Activated T-cell treated with anti-CD3 and anti-CD28 coated beads, Interleukin-2, amount 50 U/mL, for 4 hours (primary cell): Measurements from ENCODE around the gene B3GALNT2. TPM values are rescaled to one million over a fixed set of nuclear protein-coding genes. Genes with fewer than 3 reads are reported as not detected.

Experiments used
- total RNA-seq, 3 donors: library from RNA; stranded (reverse); gene quantifications; one replicate each; pipeline ENCODE4 v1.2.1, GENCODE V29; 2021

The B3GALNT2 gene
- total RNA-seq, 3 donors from 2014 or later, result 9.3 to 11.9 (median 10.2) TPM

Other genes starting within 250 kb of the B3GALNT2 start
- 10 to 100 TPM; 26.9 to 41.5 (median 36.4) TPM for gene ARID4B, start 176.3 kb downstream of the B3GALNT2 start, total RNA-seq
- 10 to 100 TPM; 20.9 to 21.9 (median 21.5) TPM for gene GGPS1, start 175.9 kb downstream of the B3GALNT2 start, total RNA-seq
- 10 to 100 TPM; 20.4 to 24.7 (median 23.9) TPM for gene TBCE, start 137.0 kb downstream of the B3GALNT2 start, total RNA-seq
- gene GNG4, start 145.3 kb upstream of the B3GALNT2 start, total RNA-seq, result 1 to 10 TPM in 1 of 3 donors, under 1 TPM in 2; 0.26 to 1.4 (median 0.58) TPM